HAP-1 (cell line): Measurements from ENCODE around the gene KRT3.

ENCODE experiments used
- DNase-seq, 2 experiments: peaks; one replicate each; pipeline ENCODE4 v3.0.0-alpha.2; 2016 to 2020; ENCODE audit warnings: low spot score in 2 of 2
- H3K27me3 ChIP-seq: fragments of 250-450 bp; sonication (Bioruptor Pico); 2 replicates; pipeline ENCODE4 v1.5.1; 2020; ENCODE audit warnings: low read depth, mild to moderate bottlenecking, moderate library complexity
- H3K36me3 ChIP-seq: fragments of 250-450 bp; sonication (Bioruptor Pico); replicated peaks from 2 replicates; pipeline ENCODE4 v1.5.1; 2020; ENCODE audit warnings: mild to moderate bottlenecking
- H3K4me1 ChIP-seq: fragments of 250-450 bp; sonication (Bioruptor Pico); 2 replicates; pipeline ENCODE4 v1.5.1; 2020; ENCODE audit warnings: mild to moderate bottlenecking
- H3K4me3 ChIP-seq: fragments of 250-450 bp; sonication (Bioruptor Pico); 2 replicates; pipeline ENCODE4 v1.5.1; 2020; ENCODE audit warnings: mild to moderate bottlenecking, moderate library complexity
- H3K9me3 ChIP-seq: fragments of 250-450 bp; sonication (Bioruptor Pico); 2 replicates; pipeline ENCODE4 v1.5.1; 2020; ENCODE audit warnings: mild to moderate bottlenecking, moderate library complexity
- in situ Hi-C: fragments of 300-500 bp; cut with MboI; formaldehyde crosslinking; loops from 3 replicates; pipeline ENCODE4 v1.14.3; 2020; ENCODE audit warnings: low sequenced_read_pairs, inconsistent platforms, mixed read lengths

The KRT3 gene

DNA sequence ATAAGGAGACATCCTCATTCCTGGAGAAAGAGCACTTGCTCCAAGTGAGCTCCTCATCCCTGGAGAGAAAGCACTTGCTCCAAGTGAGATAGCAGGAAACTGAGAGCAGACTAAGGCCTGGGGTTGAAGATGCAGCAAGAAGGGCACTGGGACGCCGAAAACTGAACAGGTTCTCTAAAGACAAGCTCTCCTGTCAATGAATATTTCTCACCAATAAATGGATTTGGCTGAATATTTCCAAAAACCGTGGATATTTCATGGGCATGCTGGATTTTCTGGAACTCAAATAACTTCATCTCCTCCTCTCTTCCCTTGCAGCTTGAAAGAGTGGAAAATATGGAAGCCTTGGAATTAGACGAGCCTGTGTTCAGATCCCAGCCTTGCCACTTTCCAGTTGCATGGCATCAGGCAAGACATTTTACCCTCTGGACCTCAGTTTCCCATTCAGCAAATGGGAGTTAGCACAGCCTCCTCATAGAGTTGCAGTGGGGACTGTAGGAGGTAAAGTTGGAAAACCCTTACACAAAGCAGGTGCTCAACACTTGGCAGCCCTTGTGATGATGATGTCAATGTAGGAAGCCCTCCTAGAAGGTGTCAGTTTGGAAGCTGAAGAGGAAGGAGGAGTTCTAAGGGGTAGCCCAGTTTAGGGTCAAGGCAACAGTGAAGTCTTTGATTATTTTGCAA, 14.4 kb downstream of the KRT3 start:
- Histone ChIP-seq H3K36me3 (no peaks in the 10 kb centered on the region), H3K9me3 (no peaks in the 10 kb centered on the region), H3K4me3 (no peak overlapping the region), H3K4me1 (no peaks in the 10 kb centered on the region), H3K27me3 (peaks cover 9% of the 10 kb centered on the region)
- in situ Hi-C loops = no loop called here
- DNase-seq = no peak

GRCh38 chr12:52779914-52780313, 16.0 kb downstream of the KRT3 start:
- no peaks in the 10 kb centered on the region for H3K9me3 ChIP-seq
- peaks cover 9% of the 10 kb centered on the region for H3K27me3 ChIP-seq
- DNase-seq = no peak
- no peaks in the 10 kb centered on the region for H3K4me1 ChIP-seq
- H3K36me3 ChIP-seq = no peaks in the 10 kb centered on the region
- no peak overlapping the region for H3K4me3 ChIP-seq
- in situ Hi-C loops = no loop called here

DNA sequence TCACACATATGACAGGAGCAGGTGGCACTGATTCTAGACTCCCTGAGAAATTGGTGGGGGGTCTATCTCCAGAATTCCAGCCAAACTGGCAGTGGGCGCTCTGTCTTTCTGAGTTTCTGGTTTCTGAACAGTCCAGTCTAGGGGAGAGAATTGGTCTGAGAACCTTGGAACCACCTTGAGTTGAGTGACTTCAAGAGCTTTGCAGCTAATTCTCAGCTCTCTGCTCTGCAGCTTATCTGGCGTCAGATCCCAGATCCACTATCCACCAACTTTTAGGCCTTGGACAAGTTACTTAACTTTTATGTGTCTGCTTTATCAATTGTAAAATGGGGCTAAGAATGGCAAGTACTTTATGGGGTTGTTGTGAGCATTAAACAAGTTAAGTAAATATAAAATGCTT, 17.1 kb downstream of the KRT3 start:
- H3K9me3 ChIP-seq = no peaks in the 10 kb centered on the region
- in situ Hi-C loops = no loop called here
- DNase-seq = no peak
- H3K36me3 ChIP-seq = no peaks in the 10 kb centered on the region
- H3K4me3 ChIP-seq = no peak overlapping the region
- peaks cover 9% of the 10 kb centered on the region for H3K27me3 ChIP-seq
- no peaks in the 10 kb centered on the region for H3K4me1 ChIP-seq

- H3K36me3 ChIP-seq = no peaks in the 10 kb centered on the region
- H3K27me3 ChIP-seq = peaks cover 12% of the 10 kb centered on the region
- no peak overlapping the region for H3K4me3 ChIP-seq
- in situ Hi-C loops = no loop called here
- no peak for DNase-seq
- H3K9me3 ChIP-seq = no peaks in the 10 kb centered on the region
- no peaks in the 10 kb centered on the region for H3K4me1 ChIP-seq
These were observed 18.4 kb downstream of the KRT3 start for GRCh38 chr12:52777566-52777965.

DNA sequence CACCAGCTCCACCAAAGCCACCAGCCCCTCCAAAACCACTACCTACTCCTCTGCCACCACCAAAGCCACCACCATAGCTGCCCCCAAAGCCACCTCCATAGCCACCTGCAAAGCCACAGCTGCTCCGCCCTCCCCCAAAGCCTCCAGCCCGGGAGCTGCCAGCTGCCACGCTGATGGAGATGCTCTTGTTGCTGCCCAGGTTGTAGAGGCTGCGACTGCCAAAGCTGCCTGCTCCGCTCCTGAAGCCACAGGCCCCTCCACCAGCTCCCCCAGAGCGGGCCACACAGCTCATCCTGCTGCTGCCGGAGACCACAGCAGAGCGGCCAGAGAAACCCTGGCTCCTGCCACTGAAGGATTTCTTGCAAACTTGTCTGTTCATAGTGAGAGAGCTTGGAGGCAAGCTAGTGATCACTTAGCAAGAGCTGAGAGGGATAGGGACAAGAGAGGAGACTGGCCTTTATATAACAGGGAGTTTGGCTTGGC, 19.0 kb downstream of the KRT3 start, which contains the start of gene KRT76:
TSS of gene KRT76 (minus strand) at position 433 of the 483 bp plus-strand sequence. CDS start at position 379, 54 bp downstream.
- Histone ChIP-seq H3K4me1 (no peaks in the 10 kb centered on the region), H3K9me3 (no peaks in the 10 kb centered on the region), H3K4me3 (no peak within 1 kb of the TSS), H3K27me3 (peaks cover 9% of the 10 kb centered on the region), H3K36me3 (no peaks in the 10 kb centered on the region)
- in situ Hi-C loops = no loop called here
- DNase-seq = no peak

DNA sequence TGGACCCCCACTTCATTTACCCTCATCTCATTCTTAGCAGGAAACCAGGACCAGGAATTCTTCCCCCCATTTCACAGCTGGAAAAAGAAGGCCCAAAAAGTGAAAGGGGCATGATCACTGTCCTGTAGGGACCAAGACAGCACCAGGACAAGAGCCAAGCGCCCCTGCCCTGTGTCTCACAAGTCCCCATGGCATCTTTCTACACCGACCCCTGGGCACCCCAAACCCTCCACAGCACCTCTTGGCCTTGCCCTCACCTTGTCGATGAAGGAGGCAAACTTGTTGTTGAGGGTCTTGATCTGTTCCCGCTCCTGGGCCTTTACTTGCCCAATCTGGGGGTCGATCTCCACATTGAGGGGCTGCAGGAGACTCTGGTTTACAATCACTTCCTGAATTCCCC, 19.5 kb downstream of the KRT3 start:
- no peak for DNase-seq
- Histone ChIP-seq H3K9me3 (no peaks in the 10 kb centered on the region), H3K4me1 (no peaks in the 10 kb centered on the region), H3K4me3 (no peak overlapping the region), H3K36me3 (no peaks in the 10 kb centered on the region), H3K27me3 (peaks cover 9% of the 10 kb centered on the region)
- in situ Hi-C loops = no loop called here

DNA sequence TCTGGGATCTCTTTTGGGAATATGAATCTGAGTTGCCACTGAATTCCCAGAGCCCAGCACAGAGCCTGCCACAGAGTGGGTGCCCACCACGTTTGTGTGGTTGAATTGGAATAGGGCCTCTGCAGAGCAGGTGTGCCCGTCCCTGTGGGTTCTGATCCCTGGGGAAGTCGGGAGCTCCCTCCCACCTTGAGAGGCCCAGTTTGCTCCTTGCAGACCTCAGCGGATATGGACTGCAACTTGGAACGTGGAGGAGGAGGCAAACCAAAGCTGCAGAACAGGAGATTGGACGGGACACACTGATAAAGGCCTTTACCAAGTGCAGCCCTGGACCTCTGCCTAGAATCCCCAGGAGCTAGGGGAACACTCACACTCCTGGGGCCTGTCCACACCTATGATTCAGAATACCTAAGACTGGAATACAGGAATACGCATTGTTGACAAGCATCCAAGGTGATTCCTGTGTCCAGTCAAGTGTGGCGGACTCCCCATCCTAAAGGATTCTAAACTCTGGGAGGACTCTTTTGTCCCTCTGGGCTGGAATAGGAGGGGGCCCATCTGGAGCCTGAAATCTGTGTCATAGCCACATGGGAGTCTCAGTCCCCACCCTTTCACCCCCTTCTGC, 21.2 kb downstream of the KRT3 start:
- Histone ChIP-seq H3K27me3 (peaks cover 2% of the 10 kb centered on the region; the same call in 1 of the 2 replicates), H3K4me3 (no peak overlapping the region), H3K36me3 (no peaks in the 10 kb centered on the region), H3K4me1 (no peaks in the 10 kb centered on the region; the same call in 1 of the 2 replicates), H3K9me3 (no peaks in the 10 kb centered on the region)
- no peak for DNase-seq
- in situ Hi-C loops = no loop called here

DNA sequence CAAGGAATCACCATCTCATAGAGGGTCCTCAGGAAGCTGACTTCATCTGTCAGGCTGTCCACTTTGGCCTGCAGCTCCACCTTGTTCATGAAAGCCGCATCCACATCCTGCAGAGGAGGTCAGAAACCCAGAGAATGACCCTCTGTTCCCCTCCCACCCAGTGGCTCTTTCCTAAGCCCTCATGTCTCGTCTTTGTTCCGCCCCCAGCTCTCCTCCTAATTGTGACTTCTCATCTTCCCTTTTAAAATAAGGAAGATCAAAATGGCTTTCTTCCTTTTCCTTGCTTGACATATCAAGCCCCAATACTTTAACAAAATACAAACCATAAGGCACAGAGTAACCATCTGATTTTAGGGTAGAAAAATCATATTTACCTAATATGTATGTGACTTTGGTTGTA, 23.1 kb downstream of the KRT3 start:
- Histone ChIP-seq H3K4me3 (no peak overlapping the region), H3K9me3 (no peaks in the 10 kb centered on the region), H3K4me1 (no peaks in the 10 kb centered on the region; the same call in 1 of the 2 replicates), H3K27me3 (peaks cover 2% of the 10 kb centered on the region; the same call in 1 of the 2 replicates), H3K36me3 (no peaks in the 10 kb centered on the region)
- no peak for DNase-seq
- in situ Hi-C loops = no loop called here

- peaks cover 2% of the 10 kb centered on the region; the same call in 1 of the 2 replicates for H3K27me3 ChIP-seq
- no peak for DNase-seq
- H3K4me3 ChIP-seq = no peak overlapping the region
- H3K4me1 ChIP-seq = no peaks in the 10 kb centered on the region; the same call in 1 of the 2 replicates
- in situ Hi-C loops = no loop called here
- H3K36me3 ChIP-seq = no peaks in the 10 kb centered on the region
- no peaks in the 10 kb centered on the region for H3K9me3 ChIP-seq
These were observed 23.7 kb downstream of the KRT3 start for GRCh38 chr12:52772188-52772587.

GRCh38 chr12:52771505-52771904, 24.4 kb downstream of the KRT3 start:
- peaks cover 2% of the 10 kb centered on the region; the same call in 1 of the 2 replicates for H3K27me3 ChIP-seq
- in situ Hi-C loops = no loop called here
- H3K4me3 ChIP-seq = no peak overlapping the region
- H3K4me1 ChIP-seq = no peaks in the 10 kb centered on the region; the same call in 1 of the 2 replicates
- no peaks in the 10 kb centered on the region for H3K36me3 ChIP-seq
- DNase-seq = no peak
- H3K9me3 ChIP-seq = no peaks in the 10 kb centered on the region

GRCh38 chr12:52771088-52771487, 24.8 kb downstream of the KRT3 start:
- DNase-seq = no peak
- peaks cover 2% of the 10 kb centered on the region; the same call in 1 of the 2 replicates for H3K27me3 ChIP-seq
- no peaks in the 10 kb centered on the region; the same call in 1 of the 2 replicates for H3K4me1 ChIP-seq
- H3K4me3 ChIP-seq = no peak overlapping the region
- H3K9me3 ChIP-seq = no peaks in the 10 kb centered on the region
- H3K36me3 ChIP-seq = no peaks in the 10 kb centered on the region
- in situ Hi-C loops = no loop called here

GRCh38 chr12:52769946-52770345, 26.0 kb downstream of the KRT3 start:
- no peaks in the 10 kb centered on the region; the same call in 1 of the 2 replicates for H3K4me1 ChIP-seq
- H3K27me3 ChIP-seq = peaks cover 5% of the 10 kb centered on the region; the same call in 1 of the 2 replicates
- no peaks in the 10 kb centered on the region for H3K36me3 ChIP-seq
- no peaks in the 10 kb centered on the region for H3K9me3 ChIP-seq
- in situ Hi-C loops = no loop called here
- no peak overlapping the region for H3K4me3 ChIP-seq
- no peak for DNase-seq

- H3K27me3 ChIP-seq = peaks cover 5% of the 10 kb centered on the region; the same call in 1 of the 2 replicates
- no peak overlapping the region for H3K4me3 ChIP-seq
- no peaks in the 10 kb centered on the region; the same call in 1 of the 2 replicates for H3K4me1 ChIP-seq
- in situ Hi-C loops = no loop called here
- H3K9me3 ChIP-seq = no peaks in the 10 kb centered on the region
- no peak for DNase-seq
- H3K36me3 ChIP-seq = no peaks in the 10 kb centered on the region
These were observed 26.6 kb downstream of the KRT3 start for GRCh38 chr12:52769354-52769753.
